Stimulated activated CD8-positive, alpha-beta memory T cell treated with anti-CD3 and anti-CD28 coated beads, Interleukin-4, amount 100 ng/mL, for 48 hours (primary cell): ENCODE data around the gene DDRGK1.
A peak's percentile ranks its signal among the peaks of the same experiment; 100 is the strongest.
"Not testable (repeated sequence)": the region's sequence is repeated elsewhere in the genome, so short reads cannot be mapped to it uniquely, and the experiment has no call there.

Experiments
- DNase-seq: peaks from one replicate; pipeline ENCODE4 v3.0.0-alpha.2; 2020

DDRGK1 gene

DNA sequence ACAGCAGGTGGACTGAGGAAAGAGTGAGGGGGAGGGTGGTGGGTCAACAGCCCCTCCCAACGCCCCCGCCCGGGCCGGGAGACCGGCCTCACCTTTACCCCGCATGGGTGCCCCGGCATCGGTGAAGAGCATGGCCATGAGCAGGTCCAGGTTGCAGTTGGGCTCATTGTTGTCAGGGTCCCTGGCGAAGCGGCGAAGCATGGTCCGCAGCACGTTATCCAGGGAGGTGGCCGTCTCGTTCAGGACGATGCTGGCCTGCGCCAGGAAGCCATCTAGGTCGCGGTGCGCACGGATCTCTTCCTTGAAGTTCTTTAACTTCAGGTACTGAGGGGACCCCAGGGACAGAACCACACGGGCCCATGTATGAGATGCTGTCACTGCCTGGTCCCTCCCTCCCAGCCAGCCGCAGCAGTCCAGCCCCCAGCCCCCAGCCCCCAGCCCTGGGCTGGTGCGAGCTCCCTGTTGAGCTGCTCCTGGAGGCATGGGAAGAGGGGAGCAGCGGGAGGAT is 29.6 kb upstream of the DDRGK1 start:
- DNase-seq: no peak

- DNase-seq: no peak
Measured at GRCh38 chr20:3233131-3233990, 28.9 kb upstream of the DDRGK1 start.

- no peak for DNase-seq
Measured at GRCh38 chr20:3231889-3232588, 27.6 kb upstream of the DDRGK1 start.

DNA sequence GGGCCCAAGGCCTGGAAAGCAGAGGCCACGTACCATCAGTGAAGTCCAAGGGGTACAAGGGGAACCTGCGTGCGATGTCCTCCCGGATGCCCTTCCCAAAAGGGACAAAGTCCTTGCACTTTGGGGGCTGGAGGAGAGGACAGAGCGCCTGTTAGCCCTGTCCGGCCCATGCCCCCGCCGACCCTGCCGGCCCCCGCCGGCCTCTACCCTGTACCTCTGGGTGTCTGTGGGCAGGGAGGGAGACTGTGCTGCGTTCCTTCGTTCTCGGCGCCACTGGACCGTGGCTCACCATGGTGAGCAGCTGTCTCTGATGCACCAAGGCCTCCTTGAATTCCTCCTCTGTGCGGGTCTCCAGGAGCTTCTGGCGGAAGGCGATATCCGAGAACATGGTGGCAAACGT is 26.6 kb upstream of the DDRGK1 start:
- no peak for DNase-seq

DNA sequence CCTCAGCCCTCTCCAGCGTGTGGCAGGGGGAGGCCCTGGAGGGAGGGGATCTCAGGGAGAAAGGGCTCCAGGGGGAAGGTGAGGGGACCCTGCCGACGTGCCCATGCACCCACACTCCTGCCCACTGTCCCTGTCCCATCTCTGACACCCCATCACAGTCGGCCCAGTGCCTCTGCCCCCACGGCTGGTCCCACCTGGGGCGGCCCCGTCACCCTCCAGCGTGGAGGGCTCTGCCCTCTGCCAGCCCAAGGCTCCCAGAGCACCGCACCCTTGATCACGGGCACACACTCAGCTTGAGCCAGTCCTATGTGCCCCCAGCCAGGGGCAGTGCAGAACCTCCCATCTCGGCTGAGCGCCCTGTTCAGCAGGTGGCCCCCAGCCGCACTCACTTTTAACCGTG is 25.3 kb upstream of the DDRGK1 start:
- DNase-seq: no peak

GRCh38 chr20:3229158-3229557 is 24.7 kb upstream of the DDRGK1 start:
- DNase-seq: no peak

- no peak for DNase-seq
Measured at GRCh38 chr20:3228750-3229032, 24.2 kb upstream of the DDRGK1 start.

DNA sequence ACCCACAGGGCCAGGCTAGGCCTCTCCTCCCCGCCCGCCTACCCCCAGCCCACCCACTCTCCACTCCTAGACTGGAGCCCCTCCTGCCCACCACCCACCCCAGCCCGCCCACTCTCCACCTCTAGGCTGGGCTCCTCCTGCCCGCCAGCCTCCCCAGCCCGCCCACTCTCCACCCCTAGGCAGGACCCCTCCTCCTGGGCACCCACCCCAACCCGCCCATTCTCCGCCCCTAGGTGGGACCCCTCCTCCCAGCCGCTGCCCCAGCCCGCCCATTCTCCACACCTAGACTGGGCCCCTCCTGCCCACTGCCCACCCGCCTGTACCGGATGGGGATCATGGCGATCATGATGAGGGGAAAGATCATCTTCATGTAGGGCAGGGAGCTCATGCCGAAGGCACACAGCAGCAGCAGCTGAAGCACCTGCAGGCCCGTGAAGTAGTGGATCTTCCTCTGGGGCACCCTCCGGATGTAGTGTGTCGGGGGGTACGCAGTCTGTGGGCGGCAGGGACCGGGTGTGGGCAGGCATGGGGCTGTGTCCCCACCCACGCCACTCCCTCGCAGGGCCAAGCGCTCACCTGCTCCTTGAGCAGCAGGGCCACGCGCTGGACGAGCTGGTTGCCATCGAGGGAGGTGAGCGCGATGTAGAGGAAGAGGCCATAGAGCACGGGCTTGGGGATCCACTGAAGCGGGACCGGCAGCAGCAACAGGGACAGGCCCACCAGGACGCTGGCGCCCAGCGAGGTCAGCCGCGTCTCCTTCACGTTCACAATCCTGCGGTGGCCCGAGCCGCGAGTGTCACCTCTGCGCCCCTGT is 23.7 kb upstream of the DDRGK1 start:
- DNase-seq: no peak

DNA sequence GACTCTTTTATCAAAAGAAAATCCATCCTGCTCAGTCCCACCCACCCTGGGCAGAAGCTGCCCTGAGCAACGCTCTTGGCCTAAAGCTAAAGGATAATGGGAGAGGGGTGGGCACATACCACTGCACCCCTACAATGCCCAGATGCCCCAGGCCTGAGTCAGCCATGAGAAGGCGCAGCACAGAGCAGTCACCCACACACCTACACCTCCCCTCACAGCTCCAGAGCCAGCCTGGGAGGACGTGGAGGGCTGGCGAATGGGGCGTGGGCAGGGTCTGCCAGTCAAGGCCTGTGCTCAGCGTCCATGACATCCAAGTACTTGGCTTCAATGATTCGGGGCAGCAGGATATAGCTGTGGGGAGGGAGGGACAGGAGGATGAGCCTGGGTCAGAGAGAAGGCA is 23.0 kb upstream of the DDRGK1 start:
- DNase-seq: no peak

DNA sequence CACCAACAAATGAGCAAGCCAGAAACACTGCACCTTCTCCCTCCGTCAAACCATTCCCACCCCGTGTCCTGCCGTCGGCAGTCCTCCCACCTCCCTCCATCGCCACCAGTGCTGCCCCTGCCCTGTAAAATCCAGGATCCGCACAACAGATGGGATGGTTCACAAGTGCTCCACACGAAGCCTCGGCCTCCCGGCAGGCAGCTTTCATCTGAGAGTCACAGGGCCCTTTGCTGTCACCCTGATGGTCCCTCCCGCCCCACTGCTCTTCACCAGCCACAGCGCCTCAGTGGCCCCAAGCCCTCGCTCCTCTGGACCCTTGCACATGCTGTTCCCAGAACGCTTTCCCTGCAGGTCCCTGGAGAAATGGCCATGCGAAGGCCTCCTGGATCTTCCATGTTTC is 22.4 kb upstream of the DDRGK1 start:
- DNase-seq: no peak

GRCh38 chr20:3226093-3226492 is 21.6 kb upstream of the DDRGK1 start:
- DNase-seq: no peak

DNA sequence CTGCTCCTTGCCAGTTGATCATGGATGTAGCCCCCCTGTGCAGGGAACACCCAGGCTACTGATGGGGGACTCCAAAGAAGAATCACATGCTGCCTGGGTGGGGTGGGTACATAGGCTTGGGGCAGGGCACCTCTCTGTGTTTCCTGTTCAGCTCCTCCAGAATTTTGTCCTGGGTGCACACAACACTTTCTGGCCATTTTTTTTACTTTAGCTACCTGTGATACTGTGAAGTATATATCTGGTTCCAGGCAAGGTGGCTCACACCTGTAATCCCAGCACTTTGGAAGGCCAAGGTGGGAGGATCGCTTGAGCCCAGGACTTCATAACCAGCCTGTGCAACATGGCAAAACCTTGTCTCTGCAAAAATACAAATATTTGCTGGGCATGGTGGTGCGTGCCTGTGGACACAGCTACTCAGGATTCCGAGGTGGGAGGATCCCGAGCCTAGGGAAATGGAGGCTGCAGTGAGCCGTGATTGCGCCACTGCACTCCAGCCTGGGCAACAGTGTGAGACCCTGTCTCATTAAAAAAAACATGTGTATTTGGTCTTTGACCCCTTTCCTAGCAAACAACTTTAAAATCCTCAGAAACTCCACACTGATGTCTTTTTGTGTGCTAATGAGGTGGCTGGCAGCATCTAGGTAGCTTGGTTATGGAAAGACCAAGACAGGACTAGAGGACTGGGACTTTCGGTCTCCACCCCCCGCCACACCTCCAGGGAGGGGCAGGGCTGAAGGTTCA is 20.4 kb upstream of the DDRGK1 start:
- DNase-seq: no peak

DNA sequence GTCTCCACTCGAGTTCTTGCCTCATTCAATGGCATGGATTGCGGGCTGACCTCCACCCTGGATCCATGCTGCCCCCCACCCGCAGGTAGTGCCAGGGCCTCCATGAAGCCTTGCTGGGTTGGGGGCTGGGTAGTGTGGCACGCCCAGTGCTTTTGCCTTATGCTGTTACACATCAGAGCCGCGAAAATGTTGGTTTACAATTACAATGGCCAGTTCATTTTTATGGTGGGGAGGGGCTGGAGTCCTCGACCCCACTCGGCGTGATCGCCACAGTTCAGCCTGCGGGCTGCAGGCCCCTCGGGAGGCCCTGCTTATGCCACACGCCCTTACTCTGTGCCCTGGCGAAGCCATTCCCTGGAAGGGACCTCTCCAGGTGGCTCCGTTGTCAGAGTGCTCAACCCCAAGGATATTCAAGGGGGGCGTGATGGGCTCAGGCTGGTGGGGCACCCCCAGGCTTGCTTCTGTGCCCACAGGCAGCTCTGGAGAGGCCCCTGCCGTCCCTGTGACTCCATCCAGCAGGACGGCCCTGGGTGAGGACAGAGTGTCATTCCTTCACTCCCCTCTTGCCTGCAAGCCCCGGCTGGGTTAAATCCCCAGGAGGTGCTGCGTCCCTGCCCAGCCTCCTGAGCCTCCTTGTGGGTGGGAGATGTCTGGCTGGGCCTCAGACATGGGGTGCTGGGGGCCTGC is 19.7 kb upstream of the DDRGK1 start:
- DNase-seq: no peak

DNA sequence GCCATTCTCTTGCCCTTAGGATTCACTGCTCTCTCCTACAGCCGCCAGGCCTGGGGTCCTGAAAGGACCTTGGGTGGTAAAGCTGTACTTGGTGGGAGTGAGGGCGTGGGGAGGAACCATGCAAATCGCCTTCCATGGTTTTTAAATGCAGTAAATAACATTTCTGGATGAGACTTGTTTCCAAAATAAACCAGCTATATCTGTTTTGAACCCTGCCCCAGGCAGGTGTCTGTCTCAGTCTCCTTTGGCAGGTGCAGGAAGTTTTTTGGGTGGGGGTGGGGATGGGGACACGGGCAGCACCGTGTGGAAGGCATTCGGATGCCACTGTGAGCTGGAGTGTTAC is 19.1 kb upstream of the DDRGK1 start:
- no peak for DNase-seq

GRCh38 chr20:3222635-3223600 is 18.4 kb upstream of the DDRGK1 start:
- peak; percentile 37 for DNase-seq

- no peak for DNase-seq
Measured at GRCh38 chr20:3221398-3222226, 17.1 kb upstream of the DDRGK1 start.

GRCh38 chr20:3218307-3218988 is 14.0 kb upstream of the DDRGK1 start:
- DNase-seq: peak; percentile 89

DNA sequence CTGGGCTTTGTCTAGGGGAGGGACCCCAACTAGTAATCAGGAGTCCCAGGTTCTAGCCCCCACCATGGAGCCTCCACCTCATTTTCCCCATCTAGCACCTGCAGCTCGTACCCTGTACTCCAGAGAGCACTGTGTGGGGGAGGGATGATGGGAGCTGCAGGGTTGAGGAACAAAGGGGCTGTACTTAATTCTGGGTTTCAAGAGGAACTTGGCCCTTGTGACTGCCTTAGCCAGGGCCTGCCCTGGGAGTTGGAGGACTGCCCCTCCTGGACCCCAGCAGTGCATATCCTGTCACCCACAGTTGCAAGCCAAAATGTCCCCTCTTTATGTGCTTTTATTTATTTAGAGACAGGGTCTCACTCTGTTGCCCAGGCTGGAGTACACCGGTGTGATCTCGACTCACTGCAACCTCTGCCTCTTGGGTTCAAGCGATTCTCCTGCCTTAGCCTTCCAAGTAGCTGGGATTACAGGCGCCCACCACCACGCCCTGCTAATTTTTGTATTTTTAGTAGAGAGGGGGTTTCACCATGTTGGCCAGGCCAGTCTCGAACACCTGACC is 11.0 kb upstream of the DDRGK1 start:
- not testable (repeated sequence) for DNase-seq

- DNase-seq: no peak
Measured at GRCh38 chr20:3213226-3213625, 8.7 kb upstream of the DDRGK1 start.
